SK-N-SH treated with all-trans-retinoic acid at 6 μM for 48 hours (cell line): ENCODE measurements around the gene PLB1.
A peak's percentile ranks its signal among the peaks of the same experiment; 100 is the strongest.

Experiments used
- ATAC-seq: fragments of 200-7000 bp; cut with Tn5 transposase; 3 replicates; pipeline ENCODE4 v1.9.1; 2020; ENCODE audit warnings: mild to moderate bottlenecking, moderate library complexity
- ARNTL ChIP-seq: fragments of 450-650 bp; formaldehyde crosslinking; IDR thresholded peaks from 2 replicates; pipeline ENCODE4 v1.5.0; 2020; ENCODE audit warnings: low read depth, mild to moderate bottlenecking, moderate library complexity, borderline replicate concordance
- ESRRG ChIP-seq: fragments of 250-450 bp; sonication (Bioruptor Pico); IDR thresholded peaks from 2 replicates; pipeline ENCODE4 v1.6.1; 2021; ENCODE audit warnings: mild to moderate bottlenecking
- ISL1 ChIP-seq: fragments of 250-450 bp; sonication (Bioruptor Pico); IDR thresholded peaks from 2 replicates; pipeline ENCODE4 v2.1.2; 2022; ENCODE audit warnings: mild to moderate bottlenecking, moderate library complexity
- OSR1 ChIP-seq: fragments of 250-450 bp; sonication (Bioruptor Pico); IDR thresholded peaks from 2 replicates; pipeline ENCODE4 v1.8.0; 2022; ENCODE audit warnings: moderate library complexity, mild to moderate bottlenecking, inconsistent platforms
- PPARA ChIP-seq: fragments of 250-450 bp; sonication (Bioruptor Pico); IDR thresholded peaks from 2 replicates; pipeline ENCODE4 v1.5.0; 2020; ENCODE audit warnings: mild to moderate bottlenecking, borderline replicate concordance
- RARB ChIP-seq: fragments of 250-450 bp; sonication (Bioruptor Pico); IDR thresholded peaks from 2 replicates; pipeline ENCODE4 v1.8.0; 2021; ENCODE audit warnings: mild to moderate bottlenecking, moderate library complexity
- SNAI2 ChIP-seq: fragments of 250-450 bp; sonication (Bioruptor Pico); IDR thresholded peaks from 2 replicates; pipeline ENCODE4 v1.5.0; 2020; ENCODE audit warnings: mild to moderate bottlenecking, moderate library complexity
- TCF4 ChIP-seq: fragments of 250-450 bp; sonication (Bioruptor Pico); IDR thresholded peaks from 2 replicates; pipeline ENCODE4 v1.8.0; 2021; ENCODE audit warnings: mild to moderate bottlenecking, moderate library complexity, borderline replicate concordance
- TOX ChIP-seq: fragments of 250-450 bp; sonication (Bioruptor Pico); IDR thresholded peaks from 2 replicates; pipeline ENCODE4 v1.8.0; 2021; ENCODE audit warnings: mild to moderate bottlenecking, moderate library complexity, borderline replicate concordance
- ZC3H10 ChIP-seq: fragments of 250-450 bp; sonication (Bioruptor Pico); IDR thresholded peaks from 2 replicates; pipeline ENCODE4 v1.5.1; 2021; ENCODE audit warnings: mild to moderate bottlenecking, moderate library complexity
- ZFP3 ChIP-seq: fragments of 250-450 bp; sonication (Bioruptor Pico); IDR thresholded peaks from 2 replicates; pipeline ENCODE4 v1.5.0; 2020; ENCODE audit warnings: mild to moderate bottlenecking, moderate library complexity
- ZNF565 ChIP-seq: fragments of 450-650 bp; formaldehyde crosslinking; conservative IDR thresholded peaks from 2 replicates; pipeline ENCODE4 v1.5.0; 2020; ENCODE audit warnings: low read depth, mild to moderate bottlenecking, moderate library complexity
- ZNF70 ChIP-seq: fragments of 450-650 bp; formaldehyde crosslinking; IDR thresholded peaks from 2 replicates; pipeline ENCODE4 v1.5.0; 2020; ENCODE audit warnings: mild to moderate bottlenecking, moderate library complexity
- ZNF8 ChIP-seq: fragments of 450-650 bp; formaldehyde crosslinking; IDR thresholded peaks from 2 replicates; pipeline ENCODE4 v1.5.0; 2020; ENCODE audit warnings: mild to moderate bottlenecking, moderate library complexity
- TF ChIP-seq, protein P1 (sequence below): fragments of 250-450 bp; sonication (Bioruptor Pico); IDR thresholded peaks from 2 replicates; pipeline ENCODE4 v1.8.0; 2020; ENCODE audit warnings: mild to moderate bottlenecking, moderate library complexity, borderline replicate concordance
- TF ChIP-seq, protein P2 (sequence below): fragments of 250-450 bp; sonication (Bioruptor Pico); IDR thresholded peaks from 2 replicates; pipeline ENCODE4 v1.8.0; 2021; ENCODE audit warnings: low read depth, mild to moderate bottlenecking, moderate library complexity, borderline replicate concordance
- TF ChIP-seq, protein P3 (sequence below): fragments of 250-450 bp; sonication (Bioruptor Pico); IDR thresholded peaks from 2 replicates; pipeline ENCODE4 v1.5.1; 2021; ENCODE audit warnings: mild to moderate bottlenecking, moderate library complexity
- TF ChIP-seq, protein P4 (sequence below): fragments of 250-450 bp; sonication (Bioruptor Pico); IDR thresholded peaks from 2 replicates; pipeline ENCODE4 v1.5.1; 2020; ENCODE audit warnings: low read depth, mild to moderate bottlenecking, moderate library complexity

PLB1 gene

DNA sequence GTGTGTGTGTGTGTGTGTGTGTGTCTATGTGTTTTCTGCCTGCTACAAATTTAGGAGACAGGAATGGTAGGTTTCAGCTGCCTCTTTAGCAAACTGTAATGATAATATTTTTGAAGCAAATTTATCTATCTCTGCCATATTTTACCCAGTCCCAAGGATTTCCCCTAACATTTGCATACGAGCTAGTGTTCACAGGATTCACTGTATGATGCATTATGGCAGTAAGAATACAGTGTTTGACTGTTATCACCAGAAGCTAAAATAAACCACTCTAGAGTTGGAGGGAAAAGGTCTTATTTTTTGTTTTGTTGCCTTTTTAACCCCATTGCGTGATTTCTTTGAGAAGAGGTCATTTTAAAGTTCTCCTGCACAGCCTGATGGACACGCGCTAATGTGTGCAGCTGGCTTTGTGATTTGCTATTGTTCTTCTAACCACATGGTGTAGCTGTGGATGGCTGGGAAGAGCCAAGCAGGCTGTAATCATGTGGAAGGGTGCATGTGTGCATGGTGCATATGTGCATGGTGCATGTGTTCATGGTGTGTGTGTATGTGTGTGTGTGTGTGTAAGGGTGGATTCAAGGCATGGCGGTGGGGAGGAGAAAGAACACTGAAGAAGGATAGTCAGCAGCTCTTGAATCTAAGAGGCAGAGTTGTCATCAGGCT lies 62.4 kb downstream of the PLB1 start:
- peak; percentile 25; the same call in 1 of the 3 replicates for ATAC-seq
- TF ChIP-seq, protein P1, sequence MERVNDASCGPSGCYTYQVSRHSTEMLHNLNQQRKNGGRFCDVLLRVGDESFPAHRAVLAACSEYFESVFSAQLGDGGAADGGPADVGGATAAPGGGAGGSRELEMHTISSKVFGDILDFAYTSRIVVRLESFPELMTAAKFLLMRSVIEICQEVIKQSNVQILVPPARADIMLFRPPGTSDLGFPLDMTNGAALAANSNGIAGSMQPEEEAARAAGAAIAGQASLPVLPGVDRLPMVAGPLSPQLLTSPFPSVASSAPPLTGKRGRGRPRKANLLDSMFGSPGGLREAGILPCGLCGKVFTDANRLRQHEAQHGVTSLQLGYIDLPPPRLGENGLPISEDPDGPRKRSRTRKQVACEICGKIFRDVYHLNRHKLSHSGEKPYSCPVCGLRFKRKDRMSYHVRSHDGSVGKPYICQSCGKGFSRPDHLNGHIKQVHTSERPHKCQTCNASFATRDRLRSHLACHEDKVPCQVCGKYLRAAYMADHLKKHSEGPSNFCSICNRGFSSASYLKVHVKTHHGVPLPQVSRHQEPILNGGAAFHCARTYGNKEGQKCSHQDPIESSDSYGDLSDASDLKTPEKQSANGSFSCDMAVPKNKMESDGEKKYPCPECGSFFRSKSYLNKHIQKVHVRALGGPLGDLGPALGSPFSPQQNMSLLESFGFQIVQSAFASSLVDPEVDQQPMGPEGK (CRISPR knock-in tag), result no peak
- TF ChIP-seq ZNF70 (CRISPR knock-in tag) (no peak), ARNTL (CRISPR knock-in tag) (no peak)

DNA sequence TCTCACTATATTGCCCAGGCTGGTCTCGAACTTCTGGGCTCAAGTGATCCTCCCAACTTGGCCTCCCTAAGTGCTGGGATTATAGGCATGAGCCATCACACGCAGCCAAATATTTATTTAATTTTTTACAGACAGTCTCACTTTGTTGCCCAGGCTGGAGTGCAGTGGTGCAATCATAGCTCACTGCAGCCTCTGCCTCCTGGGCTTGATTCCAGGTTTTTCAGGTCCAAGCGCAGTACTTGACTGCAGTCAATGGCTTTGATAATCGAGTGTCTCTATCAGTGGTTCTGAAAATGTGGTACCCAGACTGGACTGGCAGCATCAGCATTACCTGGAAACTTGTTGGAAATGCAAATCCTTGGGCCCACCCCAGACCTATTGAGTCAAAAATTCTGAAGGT lies 63.1 kb downstream of the PLB1 start:
- no peak for TF ChIP-seq TCF4 (CRISPR knock-in tag)
- ATAC-seq, result no peak

DNA sequence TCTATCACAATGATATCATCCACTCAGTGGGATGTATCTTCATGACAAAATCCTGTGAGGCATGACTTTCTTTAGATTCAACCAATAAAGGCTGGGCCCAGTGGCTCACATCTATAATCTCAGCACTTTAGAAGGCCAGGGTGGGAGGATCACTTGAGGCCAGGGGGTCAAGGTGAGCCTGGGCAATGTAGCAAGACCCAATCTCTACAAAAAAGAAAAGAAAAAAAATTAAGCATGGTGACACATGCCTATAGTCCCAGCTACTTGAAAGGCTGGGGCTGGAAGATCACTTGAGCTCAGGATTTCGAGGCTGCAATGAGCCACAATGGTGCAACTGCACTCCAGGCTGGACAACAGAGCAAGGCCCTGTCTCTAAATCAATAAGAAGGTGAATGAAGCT lies 68.0 kb downstream of the PLB1 start:
- TF ChIP-seq TCF4 (CRISPR knock-in tag) (no peak), ZFP3 (no peak), ZNF8 (CRISPR knock-in tag) (no peak), PPARA (CRISPR knock-in tag) (no peak), ZNF565 (no peak), ESRRG (CRISPR knock-in tag) (no peak), RARB (CRISPR knock-in tag) (no peak), TOX (CRISPR knock-in tag) (no peak), ZNF70 (CRISPR knock-in tag) (no peak), ZC3H10 (CRISPR knock-in tag) (no peak)
- TF ChIP-seq, protein P2, sequence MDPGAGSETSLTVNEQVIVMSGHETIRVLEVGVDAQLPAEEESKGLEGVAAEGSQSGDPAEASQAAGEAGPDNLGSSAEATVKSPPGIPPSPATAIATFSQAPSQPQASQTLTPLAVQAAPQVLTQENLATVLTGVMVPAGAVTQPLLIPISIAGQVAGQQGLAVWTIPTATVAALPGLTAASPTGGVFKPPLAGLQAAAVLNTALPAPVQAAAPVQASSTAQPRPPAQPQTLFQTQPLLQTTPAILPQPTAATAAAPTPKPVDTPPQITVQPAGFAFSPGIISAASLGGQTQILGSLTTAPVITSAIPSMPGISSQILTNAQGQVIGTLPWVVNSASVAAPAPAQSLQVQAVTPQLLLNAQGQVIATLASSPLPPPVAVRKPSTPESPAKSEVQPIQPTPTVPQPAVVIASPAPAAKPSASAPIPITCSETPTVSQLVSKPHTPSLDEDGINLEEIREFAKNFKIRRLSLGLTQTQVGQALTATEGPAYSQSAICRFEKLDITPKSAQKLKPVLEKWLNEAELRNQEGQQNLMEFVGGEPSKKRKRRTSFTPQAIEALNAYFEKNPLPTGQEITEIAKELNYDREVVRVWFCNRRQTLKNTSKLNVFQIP (CRISPR knock-in tag), result no peak
- TF ChIP-seq, protein P3, sequence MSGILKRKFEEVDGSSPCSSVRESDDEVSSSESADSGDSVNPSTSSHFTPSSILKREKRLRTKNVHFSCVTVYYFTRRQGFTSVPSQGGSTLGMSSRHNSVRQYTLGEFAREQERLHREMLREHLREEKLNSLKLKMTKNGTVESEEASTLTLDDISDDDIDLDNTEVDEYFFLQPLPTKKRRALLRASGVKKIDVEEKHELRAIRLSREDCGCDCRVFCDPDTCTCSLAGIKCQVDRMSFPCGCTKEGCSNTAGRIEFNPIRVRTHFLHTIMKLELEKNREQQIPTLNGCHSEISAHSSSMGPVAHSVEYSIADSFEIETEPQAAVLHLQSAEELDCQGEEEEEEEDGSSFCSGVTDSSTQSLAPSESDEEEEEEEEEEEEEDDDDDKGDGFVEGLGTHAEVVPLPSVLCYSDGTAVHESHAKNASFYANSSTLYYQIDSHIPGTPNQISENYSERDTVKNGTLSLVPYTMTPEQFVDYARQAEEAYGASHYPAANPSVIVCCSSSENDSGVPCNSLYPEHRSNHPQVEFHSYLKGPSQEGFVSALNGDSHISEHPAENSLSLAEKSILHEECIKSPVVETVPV (CRISPR knock-in tag), result no peak
- ATAC-seq, result no peak

DNA sequence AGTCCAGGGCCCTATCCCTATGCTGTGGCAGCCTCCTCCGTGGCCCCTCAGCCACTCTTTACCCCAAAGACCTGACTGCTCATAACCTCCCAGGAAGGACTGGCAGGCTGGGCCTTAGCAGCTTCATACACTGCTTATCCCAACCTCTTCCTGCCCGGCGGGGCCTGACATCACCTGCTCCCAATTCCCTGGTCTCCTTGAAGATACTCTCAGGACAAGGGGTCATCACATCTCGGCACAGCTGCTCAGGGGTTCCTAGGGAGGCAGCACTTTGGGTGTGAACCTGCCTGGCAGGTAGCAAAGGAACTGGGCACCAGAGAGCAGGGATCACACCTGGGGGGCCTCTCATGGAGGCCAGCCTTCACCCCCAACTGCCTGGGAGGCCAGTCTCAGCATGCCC lies 68.5 kb downstream of the PLB1 start:
- TF ChIP-seq ZNF565, result no peak
- no peak for TF ChIP-seq ISL1
- no peak for TF ChIP-seq SNAI2 (CRISPR knock-in tag)
- TF ChIP-seq TOX (CRISPR knock-in tag), result no peak
- TF ChIP-seq OSR1 (CRISPR knock-in tag), result no peak
- TF ChIP-seq ZFP3, result no peak
- TF ChIP-seq RARB (CRISPR knock-in tag), result no peak
- TF ChIP-seq, protein P4, sequence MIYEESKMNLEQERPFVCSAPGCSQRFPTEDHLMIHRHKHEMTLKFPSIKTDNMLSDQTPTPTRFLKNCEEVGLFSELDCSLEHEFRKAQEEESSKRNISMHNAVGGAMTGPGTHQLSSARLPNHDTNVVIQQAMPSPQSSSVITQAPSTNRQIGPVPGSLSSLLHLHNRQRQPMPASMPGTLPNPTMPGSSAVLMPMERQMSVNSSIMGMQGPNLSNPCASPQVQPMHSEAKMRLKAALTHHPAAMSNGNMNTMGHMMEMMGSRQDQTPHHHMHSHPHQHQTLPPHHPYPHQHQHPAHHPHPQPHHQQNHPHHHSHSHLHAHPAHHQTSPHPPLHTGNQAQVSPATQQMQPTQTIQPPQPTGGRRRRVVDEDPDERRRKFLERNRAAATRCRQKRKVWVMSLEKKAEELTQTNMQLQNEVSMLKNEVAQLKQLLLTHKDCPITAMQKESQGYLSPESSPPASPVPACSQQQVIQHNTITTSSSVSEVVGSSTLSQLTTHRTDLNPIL (CRISPR knock-in tag), result no peak
- no peak for TF ChIP-seq ZC3H10 (CRISPR knock-in tag)
- TF ChIP-seq TCF4 (CRISPR knock-in tag), result no peak
- no peak for ATAC-seq

DNA sequence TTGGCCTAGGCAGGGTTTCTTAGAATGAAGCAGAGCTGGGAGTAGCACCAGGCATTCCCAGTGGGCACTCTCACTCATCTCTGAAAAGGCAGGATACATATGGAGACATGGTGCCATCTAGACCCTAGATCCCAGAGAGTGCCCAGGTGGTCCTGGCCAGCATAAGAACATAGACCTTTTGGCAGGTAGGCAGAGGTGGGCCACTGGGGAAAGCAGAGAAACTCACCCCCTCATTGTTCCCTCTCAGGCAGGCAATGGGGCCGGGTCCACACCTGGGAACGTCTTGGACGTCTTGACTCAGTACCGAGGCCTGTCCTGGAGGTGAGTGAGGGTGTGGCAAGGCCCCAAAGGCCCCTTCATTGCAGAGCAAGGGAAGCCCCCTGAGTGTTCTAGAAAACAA lies 69.2 kb downstream of the PLB1 start:
- no peak for ATAC-seq
- TF ChIP-seq TCF4 (CRISPR knock-in tag) (no peak), RARB (CRISPR knock-in tag) (no peak), ARNTL (CRISPR knock-in tag) (no peak)
